ENCODE measurements around the gene ZNF358.

Gene ZNF358

DNA sequence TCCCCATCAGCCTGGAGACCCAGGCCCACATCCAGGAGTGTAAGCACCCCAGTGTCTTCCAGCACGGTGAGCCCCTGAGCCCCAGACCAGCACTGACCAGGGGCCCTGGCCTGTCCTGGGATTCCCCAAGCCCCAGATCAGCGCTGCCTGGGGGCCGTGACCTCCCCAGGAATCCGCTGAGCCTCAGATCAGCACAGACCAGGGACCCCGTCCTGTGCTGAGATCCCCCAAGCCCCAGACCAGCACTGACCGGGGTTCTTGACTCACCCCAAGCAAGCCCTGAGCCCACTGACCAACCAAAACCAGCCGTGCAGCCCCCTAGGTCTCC is 12.3 kb downstream of the ZNF358 start:
- TF ChIP-seq, protein P1, sequence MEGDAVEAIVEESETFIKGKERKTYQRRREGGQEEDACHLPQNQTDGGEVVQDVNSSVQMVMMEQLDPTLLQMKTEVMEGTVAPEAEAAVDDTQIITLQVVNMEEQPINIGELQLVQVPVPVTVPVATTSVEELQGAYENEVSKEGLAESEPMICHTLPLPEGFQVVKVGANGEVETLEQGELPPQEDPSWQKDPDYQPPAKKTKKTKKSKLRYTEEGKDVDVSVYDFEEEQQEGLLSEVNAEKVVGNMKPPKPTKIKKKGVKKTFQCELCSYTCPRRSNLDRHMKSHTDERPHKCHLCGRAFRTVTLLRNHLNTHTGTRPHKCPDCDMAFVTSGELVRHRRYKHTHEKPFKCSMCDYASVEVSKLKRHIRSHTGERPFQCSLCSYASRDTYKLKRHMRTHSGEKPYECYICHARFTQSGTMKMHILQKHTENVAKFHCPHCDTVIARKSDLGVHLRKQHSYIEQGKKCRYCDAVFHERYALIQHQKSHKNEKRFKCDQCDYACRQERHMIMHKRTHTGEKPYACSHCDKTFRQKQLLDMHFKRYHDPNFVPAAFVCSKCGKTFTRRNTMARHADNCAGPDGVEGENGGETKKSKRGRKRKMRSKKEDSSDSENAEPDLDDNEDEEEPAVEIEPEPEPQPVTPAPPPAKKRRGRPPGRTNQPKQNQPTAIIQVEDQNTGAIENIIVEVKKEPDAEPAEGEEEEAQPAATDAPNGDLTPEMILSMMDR (IDR thresholded peaks at IDR 0.05; ENCODE audit: insufficient read depth, low read length, poor library complexity, severe bottlenecking) = no peak

DNA sequence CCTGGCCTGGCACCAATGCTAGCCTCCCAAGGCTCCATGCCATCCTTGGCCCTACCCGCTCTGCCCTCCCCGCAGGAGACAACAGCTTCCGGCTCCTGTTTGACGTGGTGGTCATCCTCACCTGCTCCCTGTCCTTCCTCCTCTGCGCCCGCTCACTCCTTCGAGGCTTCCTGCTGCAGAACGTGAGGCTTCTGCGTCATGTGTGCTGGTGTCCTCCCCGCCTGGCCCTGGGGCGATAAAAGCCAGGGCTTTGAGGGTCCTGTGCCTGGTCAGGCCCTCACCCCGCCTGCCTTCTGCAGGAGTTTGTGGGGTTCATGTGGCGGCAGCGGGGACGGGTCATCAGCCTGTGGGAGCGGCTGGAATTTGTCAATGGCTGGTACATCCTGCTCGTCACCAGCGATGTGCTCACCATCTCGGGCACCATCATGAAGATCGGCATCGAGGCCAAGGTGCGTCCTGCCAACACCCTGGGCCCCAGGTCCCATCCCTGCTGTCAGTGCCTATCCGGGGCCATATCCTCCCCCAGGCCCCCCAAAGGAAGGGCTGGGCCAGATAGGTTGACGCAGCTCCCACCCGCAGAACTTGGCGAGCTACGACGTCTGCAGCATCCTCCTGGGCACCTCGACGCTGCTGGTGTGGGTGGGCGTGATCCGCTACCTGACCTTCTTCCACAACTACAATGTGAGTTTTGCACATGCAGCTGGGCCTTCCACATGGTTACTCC is 12.8 kb downstream of the ZNF358 start:
- TF ChIP-seq, protein P1 (IDR thresholded peaks at IDR 0.05; ENCODE audit: insufficient read depth, low read length, poor library complexity, severe bottlenecking) = no peak
- no peak for DNase-seq (ENCODE audit: extremely low read depth, insufficient read length)
- Histone ChIP-seq H3K36me3 (ENCODE audit: control insufficient read depth, insufficient read depth, low read length) (no peaks in the 10 kb centered on the region; the same call in 1 of the 2 replicates), H3K4me3 (replicated peaks; ENCODE audit: low read depth, low read length) (no peak overlapping the region), H3K27me3 (replicated peaks; ENCODE audit: control insufficient read depth, insufficient read depth, low read length) (no peaks in the 10 kb centered on the region)

More for the DNA sequence above, 12.3 kb downstream of the ZNF358 start:
- no peak for DNase-seq (ENCODE audit: extremely low read depth, insufficient read length)
- H3K27me3 ChIP-seq (replicated peaks; ENCODE audit: control insufficient read depth, insufficient read depth, low read length) = no peaks in the 10 kb centered on the region
- no peak overlapping the region for H3K4me3 ChIP-seq (replicated peaks; ENCODE audit: low read depth, low read length)
- H3K36me3 ChIP-seq (ENCODE audit: control insufficient read depth, insufficient read depth, low read length) = no peaks in the 10 kb centered on the region; the same call in 1 of the 2 replicates

DNA sequence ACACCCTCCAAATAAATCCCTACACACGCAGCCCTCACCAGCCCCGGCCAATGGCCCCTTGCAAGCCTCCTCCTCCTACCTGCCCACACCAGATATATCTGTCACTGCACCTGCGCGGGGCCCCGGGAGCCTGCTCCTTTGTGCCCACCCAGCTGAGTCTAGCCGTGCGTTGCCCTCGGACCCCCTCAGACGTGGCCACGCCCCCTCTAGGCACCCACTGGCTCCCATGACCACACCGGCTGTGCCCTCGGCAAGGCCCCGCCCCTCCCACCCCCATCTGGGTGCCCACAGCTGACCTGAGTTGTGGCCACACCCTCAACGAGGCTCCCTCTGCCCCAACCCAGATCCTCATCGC is 13.3 kb downstream of the ZNF358 start:
- TF ChIP-seq, protein P1 (IDR thresholded peaks at IDR 0.05; ENCODE audit: insufficient read depth, low read length, poor library complexity, severe bottlenecking) = no peak
- no peaks in the 10 kb centered on the region; the same call in 1 of the 2 replicates for H3K36me3 ChIP-seq (ENCODE audit: control insufficient read depth, insufficient read depth, low read length)
- no peak overlapping the region for H3K4me3 ChIP-seq (replicated peaks; ENCODE audit: low read depth, low read length)
- DNase-seq (ENCODE audit: extremely low read depth, insufficient read length) = no peak
- no peaks in the 10 kb centered on the region for H3K27me3 ChIP-seq (replicated peaks; ENCODE audit: control insufficient read depth, insufficient read depth, low read length)

DNA sequence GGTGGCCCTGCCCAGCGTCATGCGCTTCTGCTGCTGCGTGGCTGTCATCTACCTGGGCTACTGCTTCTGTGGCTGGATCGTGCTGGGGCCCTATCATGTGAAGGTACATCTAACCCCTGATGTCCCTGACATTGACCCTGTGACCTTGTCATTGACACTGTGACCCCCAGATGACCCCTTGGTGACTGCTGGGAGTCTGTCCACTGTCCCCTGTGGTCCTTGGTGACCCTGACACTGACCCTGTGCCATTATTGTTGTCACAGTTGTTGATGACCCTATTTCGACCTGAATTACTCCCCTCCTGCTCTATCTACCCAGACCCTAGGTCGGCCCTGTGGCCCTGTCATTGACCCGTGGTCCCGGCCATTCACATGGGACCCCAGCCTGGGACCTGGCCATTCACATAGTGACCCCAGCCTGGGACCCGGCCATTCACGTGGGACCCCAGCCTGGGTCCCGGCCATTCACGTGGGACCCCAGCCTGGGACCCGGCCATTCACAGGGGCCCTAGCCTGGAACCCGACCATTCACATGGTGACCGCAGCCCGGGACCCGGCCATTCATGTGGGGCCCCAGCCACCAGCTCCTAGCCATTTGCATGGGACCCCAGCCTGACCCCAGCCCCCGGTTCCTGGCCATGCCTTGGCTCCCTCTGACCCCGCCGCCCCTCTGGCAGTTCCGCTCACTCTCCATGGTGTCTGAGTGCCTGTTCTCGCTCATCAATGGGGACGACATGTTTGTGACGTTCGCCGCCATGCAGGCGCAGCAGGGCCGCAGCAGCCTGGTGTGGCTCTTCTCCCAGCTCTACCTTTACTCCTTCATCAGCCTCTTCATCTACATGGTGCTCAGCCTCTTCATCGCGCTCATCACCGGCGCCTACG is 13.9 kb downstream of the ZNF358 start:
- no peaks in the 10 kb centered on the region; the same call in 1 of the 2 replicates for H3K36me3 ChIP-seq (ENCODE audit: control insufficient read depth, insufficient read depth, low read length)
- DNase-seq (ENCODE audit: extremely low read depth, insufficient read length) = no peak

DNA sequence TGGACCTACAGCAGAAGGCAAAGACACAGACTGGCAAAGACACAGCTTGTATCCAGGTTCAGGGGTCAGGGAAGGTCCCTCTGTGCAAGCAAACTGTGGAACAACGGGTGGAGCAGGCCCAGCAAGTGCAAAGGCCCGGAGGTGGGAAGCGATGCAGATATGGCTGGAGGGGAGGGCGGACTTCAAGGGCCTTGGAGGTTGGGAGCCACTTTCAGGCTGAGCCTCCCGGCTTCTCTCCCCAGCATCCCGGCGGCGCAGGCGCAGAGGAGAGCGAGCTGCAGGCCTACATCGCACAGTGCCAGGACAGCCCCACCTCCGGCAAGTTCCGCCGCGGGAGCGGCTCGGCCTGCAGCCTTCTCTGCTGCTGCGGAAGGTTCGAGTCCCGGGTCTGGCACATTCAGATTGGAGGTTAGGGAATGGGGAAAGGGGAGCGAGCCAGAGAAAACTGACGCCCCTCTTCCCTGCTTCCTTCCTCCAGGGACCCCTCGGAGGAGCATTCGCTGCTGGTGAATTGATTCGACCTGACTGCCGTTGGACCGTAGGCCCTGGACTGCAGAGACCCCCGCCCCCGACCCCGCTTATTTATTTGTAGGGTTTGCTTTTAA is 17.5 kb downstream of the ZNF358 start:
- no peak for DNase-seq (ENCODE audit: extremely low read depth, insufficient read length)
- TF ChIP-seq, protein P1 (IDR thresholded peaks at IDR 0.05; ENCODE audit: insufficient read depth, low read length, poor library complexity, severe bottlenecking) = no peak
- Histone ChIP-seq H3K4me3 (replicated peaks; ENCODE audit: low read depth, low read length) (peak overlapping the region; percentile 96), H3K36me3 (ENCODE audit: control insufficient read depth, insufficient read depth, low read length) (no peaks in the 10 kb centered on the region; the same call in 1 of the 2 replicates), H3K27me3 (replicated peaks; ENCODE audit: control insufficient read depth, insufficient read depth, low read length) (no peaks in the 10 kb centered on the region)

More for the DNA sequence above, 13.9 kb downstream of the ZNF358 start:
- Histone ChIP-seq H3K4me3 (replicated peaks; ENCODE audit: low read depth, low read length) (no peak overlapping the region), H3K27me3 (replicated peaks; ENCODE audit: control insufficient read depth, insufficient read depth, low read length) (no peaks in the 10 kb centered on the region)
- TF ChIP-seq, protein P1 (IDR thresholded peaks at IDR 0.05; ENCODE audit: insufficient read depth, low read length, poor library complexity, severe bottlenecking) = no peak

All from GM06990 (cell line).